Right cardiac atrium (tissue), 5 donors: Measurements from ENCODE around the gene PUDP. TPM values are rescaled to one million over a fixed set of nuclear protein-coding genes. Genes with fewer than 3 reads are reported as not detected.
A peak's percentile ranks its signal among the peaks of the same experiment; 100 is the strongest.

Source experiments
- ATAC-seq, 2 donors: fragments of 200-7000 bp; cut with Tn5 transposase; one replicate each; pipeline versions ENCODE4 v1.8.0 to v1.9.1; 2020; ENCODE audit warnings: moderate library complexity in 2 of 2, mild to moderate bottlenecking in 1 of 2
- DNase-seq, 3 donors: peaks; one replicate each; pipeline ENCODE4 v3.0.0-alpha.2; 2020
- H3K27ac ChIP-seq: one replicate; pipeline ENCODE4 v1.5.1; 2013; ENCODE audit warnings: mild to moderate bottlenecking, low read length, control low read depth, moderate library complexity
- H3K27me3 ChIP-seq: one replicate; pipeline ENCODE4 v1.6.1; 2013; ENCODE audit not compliant: control insufficient read depth, insufficient read depth
- H3K4me1 ChIP-seq: one replicate; pipeline ENCODE4 v1.6.1; 2013; ENCODE audit warnings: low read length; ENCODE audit not compliant: control insufficient read depth, insufficient read depth
- H3K4me3 ChIP-seq: one replicate; pipeline ENCODE4 v1.5.1; 2013; ENCODE audit warnings: low read length, control low read depth
- H3K9me3 ChIP-seq: one replicate; pipeline ENCODE4 v1.6.1; 2013; ENCODE audit warnings: low read length; ENCODE audit not compliant: control insufficient read depth
- WGBS: extraction: QIAGEN DNeasy Blood & Tissue Kit; methylation state at CpG from one replicate; pipeline ENCODE4 v1.1.7; 2013; 5-methylcytosine and 5-hydroxymethylcytosine counted together
- intact Hi-C, 4 donors: fragments of 100-400 bp; cut with DNase I; formaldehyde crosslinking; loops; one replicate each; pipeline versions ENCODE4 v1.11.0 to v1.14.0; 2022 to 2023
- polyA plus RNA-seq: library from polyadenylated mRNA; stranded (reverse); fragments of 200-250 nt; gene quantifications from one replicate; pipeline ENCODE4 v1.2.3, GENCODE V29; 2013
- total RNA-seq, 4 donors: library from RNA; stranded (reverse); fragmentation: NEBNext Ultra II Directional; extraction: Animal tissue kit (Norgen Biotek cat#: 25700); gene quantifications; one replicate each; pipeline ENCODE4 v1.2.1, GENCODE V29; 2021
- donor health status: healthy with polysubstance abuse.
- donor health status: DM: no; HTN: yes; CAD: no.
- donor health status: DM: no; HTN: no; CAD: no.
- donor health status: DM: no; HTN: yes; CAD: no; lungs with severe emphysema.
- donor health status: DM: yes; HTN: yes; CAD: no.

The PUDP gene
- total and polyA plus RNA-seq, 5 donors: 11.6 to 18.3 (median 16.5) TPM

- Histone ChIP-seq H3K27me3 (no peaks in the 10 kb centered on the region), H3K27ac (no peak overlapping the region), H3K4me1 (no peaks in the 10 kb centered on the region), H3K9me3 (no peaks in the 10 kb centered on the region), H3K4me3 (no peak overlapping the region)
- intact Hi-C loops: no loop called here
- no peak for DNase-seq
- WGBS: 94% methylated on average over 1 of the region's 1 CpG
- no peak for ATAC-seq
Observed at GRCh38 chrX:7168371-7168770, 20.4 kb upstream of the PUDP start.

DNA sequence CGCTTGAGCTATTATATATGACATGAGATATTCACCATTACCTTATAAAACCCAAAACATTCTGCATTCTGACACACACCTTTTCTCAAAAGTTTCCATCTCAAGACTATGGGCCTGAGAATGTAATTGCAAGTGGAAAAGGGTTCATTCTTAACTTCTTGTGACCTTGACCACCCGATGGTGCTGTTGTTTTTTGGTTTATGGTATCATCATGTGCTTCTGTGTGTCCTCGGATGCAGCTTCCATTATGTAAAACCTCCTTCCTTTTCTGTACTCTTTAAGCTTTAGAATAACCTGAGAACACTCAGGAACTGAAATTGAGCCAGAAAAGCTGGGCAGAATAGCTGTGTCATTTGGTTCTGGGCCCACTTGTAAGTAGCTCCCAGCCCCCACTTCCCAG is 16.2 kb upstream of the PUDP start:
- no peaks in the 10 kb centered on the region for H3K4me1 ChIP-seq
- no peaks in the 10 kb centered on the region for H3K9me3 ChIP-seq
- no peak for DNase-seq
- ATAC-seq: no peak
- no peak overlapping the region for H3K4me3 ChIP-seq
- no peaks in the 10 kb centered on the region for H3K27me3 ChIP-seq
- intact Hi-C loops: no loop called here
- no peak overlapping the region for H3K27ac ChIP-seq
- 74% methylated on average over 3 of the region's 3 CpGs for WGBS

DNA sequence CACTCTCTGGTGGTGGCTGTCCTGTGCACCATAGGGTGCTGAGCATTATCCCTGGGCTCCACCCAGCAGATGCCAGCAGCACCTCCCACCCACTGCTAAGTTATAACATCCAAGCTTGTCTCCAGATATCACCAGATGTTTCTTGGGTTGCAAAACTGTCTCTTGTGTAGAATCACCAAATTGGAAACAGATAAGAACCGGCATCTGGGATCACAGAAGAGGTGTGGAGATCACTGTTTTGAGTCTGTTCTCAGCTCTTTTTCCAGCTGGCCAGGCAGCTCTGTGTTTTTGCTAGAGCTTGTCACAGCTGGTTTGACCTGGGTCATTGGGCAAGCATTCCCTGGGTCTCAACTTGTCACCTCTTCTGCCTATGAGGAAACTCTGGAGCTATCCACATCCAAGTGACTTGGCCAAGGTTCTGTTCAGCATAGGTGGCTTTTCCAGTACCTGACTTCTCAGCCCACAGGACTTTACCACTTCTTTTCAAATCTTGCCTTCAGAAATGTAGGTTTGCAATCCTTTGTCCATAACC is 15.3 kb upstream of the PUDP start:
- no peak for ATAC-seq
- no peak overlapping the region for H3K4me3 ChIP-seq
- H3K27me3 ChIP-seq: no peaks in the 10 kb centered on the region
- no peak for DNase-seq
- no peaks in the 10 kb centered on the region for H3K9me3 ChIP-seq
- WGBS: 33% methylated on average over 1 of the region's 1 CpG
- no peak overlapping the region for H3K27ac ChIP-seq
- H3K4me1 ChIP-seq: no peaks in the 10 kb centered on the region
- intact Hi-C loops: no loop called here

DNA sequence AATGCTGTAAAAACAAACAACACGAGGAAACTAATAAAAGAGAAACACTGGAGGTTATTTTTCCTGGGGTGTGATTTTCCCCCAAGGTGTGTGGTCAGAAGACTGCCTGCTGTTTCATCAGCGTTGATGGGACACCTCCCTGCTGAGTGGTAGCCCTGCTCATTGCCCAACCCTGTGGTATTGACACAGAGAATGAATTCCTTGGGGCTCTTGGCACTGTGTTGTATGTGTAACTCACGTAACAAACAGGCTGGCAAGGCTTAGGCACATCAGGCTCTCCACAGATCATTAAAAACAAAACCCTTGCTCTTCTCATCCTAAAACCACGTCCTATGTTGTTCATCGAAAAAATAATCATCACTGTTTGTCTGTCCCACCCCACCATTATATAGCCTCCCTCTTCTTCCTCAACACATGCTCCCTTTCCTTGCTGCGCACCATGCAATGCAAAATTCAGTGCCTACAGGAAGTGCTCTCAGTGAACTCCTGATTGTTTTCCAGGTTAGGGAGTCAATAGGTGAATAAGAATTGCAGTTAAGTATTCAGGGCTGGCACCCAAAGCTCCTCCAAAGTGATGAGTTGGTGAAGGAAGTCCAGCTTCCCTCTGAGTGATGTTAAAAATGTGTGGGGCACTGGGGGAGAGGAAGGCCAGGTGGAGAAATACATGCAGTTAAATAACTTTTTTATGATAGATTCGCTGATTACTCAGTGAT is 11.4 kb upstream of the PUDP start:
- intact Hi-C loops: no loop called here
- H3K27ac ChIP-seq: no peak overlapping the region
- H3K27me3 ChIP-seq: no peaks in the 10 kb centered on the region
- H3K4me1 ChIP-seq: no peaks in the 10 kb centered on the region
- whole genome bisulfite sequencing: 75% methylated on average over 7 of the region's 7 CpGs
- no peaks in the 10 kb centered on the region for H3K9me3 ChIP-seq
- H3K4me3 ChIP-seq: no peak overlapping the region
- ATAC-seq (no peak), DNase-seq (no peak)

DNA sequence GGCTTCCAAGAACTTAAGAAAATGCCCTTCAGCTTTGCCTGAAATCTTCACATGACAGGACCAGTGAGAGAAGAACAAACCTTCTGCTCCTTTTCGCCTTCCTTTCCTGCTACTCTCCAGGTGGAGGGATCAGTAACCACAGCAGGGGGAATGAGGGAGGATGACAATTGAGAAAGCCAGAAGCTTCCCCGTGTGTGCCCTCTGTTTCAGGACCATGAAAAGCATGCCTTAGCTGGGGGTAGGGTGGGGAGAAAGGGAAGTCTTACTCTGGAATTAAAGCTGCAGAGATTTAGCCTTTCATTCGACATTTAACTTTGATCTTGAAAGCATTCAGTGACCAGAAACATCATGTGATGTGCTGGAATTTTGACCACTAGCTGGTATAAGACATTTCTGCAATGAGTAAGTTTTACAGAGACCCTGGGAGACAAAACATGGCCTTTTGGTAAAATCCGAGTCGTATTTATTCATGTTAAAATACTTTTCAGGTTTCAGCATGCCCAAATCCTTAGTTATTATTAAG is 10.6 kb upstream of the PUDP start:
- intact Hi-C loops: no loop called here
- Histone ChIP-seq H3K9me3 (no peaks in the 10 kb centered on the region), H3K4me3 (no peak overlapping the region), H3K4me1 (no peaks in the 10 kb centered on the region), H3K27me3 (no peaks in the 10 kb centered on the region), H3K27ac (no peak overlapping the region)
- ATAC-seq (no peak), DNase-seq (no peak)
- 75% methylated on average over 5 of the region's 5 CpGs for WGBS

DNA sequence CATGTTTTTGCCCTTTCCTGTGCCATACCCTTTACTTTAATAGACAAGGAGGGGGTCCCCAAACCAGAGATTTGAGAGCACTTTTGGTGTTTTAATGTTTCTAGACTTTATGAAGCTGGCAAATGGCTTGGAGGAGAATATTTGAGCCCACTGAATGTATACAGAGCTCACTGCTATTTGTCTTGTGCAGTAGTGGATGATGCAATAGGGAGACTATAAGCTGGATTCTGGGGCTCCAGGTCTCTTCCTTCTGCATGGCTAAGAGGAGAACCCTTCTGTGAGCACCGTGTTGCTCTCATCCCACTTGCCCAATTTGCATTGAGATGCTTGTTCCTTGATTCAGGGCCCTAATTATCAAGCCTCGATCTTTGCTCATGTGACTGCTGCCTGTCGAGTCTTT is 8.9 kb upstream of the PUDP start:
- intact Hi-C loops: no loop called here
- DNase-seq (no peak), ATAC-seq (no peak)
- Histone ChIP-seq H3K4me3 (no peak overlapping the region), H3K27me3 (no peaks in the 10 kb centered on the region), H3K27ac (no peak overlapping the region), H3K4me1 (no peaks in the 10 kb centered on the region), H3K9me3 (no peaks in the 10 kb centered on the region)
- WGBS: 85% methylated on average over 3 of the region's 3 CpGs

- DNase-seq (no peak), ATAC-seq (no peak)
- Histone ChIP-seq H3K27ac (no peak overlapping the region), H3K4me1 (no peaks in the 10 kb centered on the region), H3K9me3 (no peaks in the 10 kb centered on the region), H3K4me3 (no peak overlapping the region), H3K27me3 (no peaks in the 10 kb centered on the region)
- intact Hi-C loops: no loop called here
- 90% methylated on average over 1 of the region's 1 CpG for WGBS
Observed at GRCh38 chrX:7155163-7155562, 7.2 kb upstream of the PUDP start.

DNA sequence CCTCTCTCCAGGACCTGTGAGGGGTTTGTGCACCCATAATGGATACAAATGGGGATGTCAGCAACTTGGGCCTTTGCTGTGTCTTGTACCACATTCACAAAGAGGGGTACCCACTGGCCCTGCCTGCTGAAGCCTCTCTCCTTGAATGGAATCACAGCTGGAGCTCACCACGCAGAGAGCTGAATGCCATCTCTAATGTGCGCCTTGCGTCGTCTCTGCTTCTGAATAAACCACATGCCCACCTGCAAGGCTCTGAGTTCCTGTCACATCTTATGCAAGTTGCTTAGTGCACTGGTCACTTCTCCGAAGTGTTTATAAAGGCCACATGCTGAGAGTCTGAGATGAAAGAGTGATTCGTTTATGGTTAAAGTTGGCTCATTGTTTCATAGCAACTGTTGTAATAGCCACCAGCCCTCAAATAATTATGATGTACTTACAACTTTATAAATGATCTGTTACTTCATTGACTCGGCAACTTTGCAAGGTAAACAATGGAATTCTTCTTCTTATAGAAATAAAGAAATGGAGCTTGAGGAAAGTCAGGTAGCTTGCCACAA is 6.2 kb upstream of the PUDP start:
- no peak overlapping the region for H3K4me3 ChIP-seq

GRCh38 chrX:7153231-7153630 is 5.3 kb upstream of the PUDP start:
- no peak overlapping the region for H3K27ac ChIP-seq
- H3K27me3 ChIP-seq: no peaks in the 10 kb centered on the region
- intact Hi-C loops: no loop called here
- DNase-seq (no peak), ATAC-seq (no peak)
- no peaks in the 10 kb centered on the region for H3K4me1 ChIP-seq
- no peaks in the 10 kb centered on the region for H3K9me3 ChIP-seq
- WGBS: 65% methylated on average over 2 of the region's 2 CpGs
- H3K4me3 ChIP-seq: no peak overlapping the region

More for the DNA sequence above, 6.2 kb upstream of the PUDP start:
- ATAC-seq (no peak), DNase-seq (no peak)
- no peaks in the 10 kb centered on the region for H3K9me3 ChIP-seq
- WGBS: 83% methylated on average over 7 of the region's 7 CpGs
- no peaks in the 10 kb centered on the region for H3K27me3 ChIP-seq
- intact Hi-C loops: no loop called here
- H3K4me1 ChIP-seq: no peaks in the 10 kb centered on the region
- no peak overlapping the region for H3K27ac ChIP-seq

- H3K27me3 ChIP-seq: no peaks in the 10 kb centered on the region
- H3K4me1 ChIP-seq: no peaks in the 10 kb centered on the region
- DNase-seq (no peak), ATAC-seq (no peak)
- H3K27ac ChIP-seq: no peak overlapping the region
- WGBS: 87% methylated on average over 5 of the region's 5 CpGs
- intact Hi-C loops: no loop called here
- no peak overlapping the region for H3K4me3 ChIP-seq
- no peaks in the 10 kb centered on the region for H3K9me3 ChIP-seq
Observed at GRCh38 chrX:7149411-7149810, 1.5 kb upstream of the PUDP start.

DNA sequence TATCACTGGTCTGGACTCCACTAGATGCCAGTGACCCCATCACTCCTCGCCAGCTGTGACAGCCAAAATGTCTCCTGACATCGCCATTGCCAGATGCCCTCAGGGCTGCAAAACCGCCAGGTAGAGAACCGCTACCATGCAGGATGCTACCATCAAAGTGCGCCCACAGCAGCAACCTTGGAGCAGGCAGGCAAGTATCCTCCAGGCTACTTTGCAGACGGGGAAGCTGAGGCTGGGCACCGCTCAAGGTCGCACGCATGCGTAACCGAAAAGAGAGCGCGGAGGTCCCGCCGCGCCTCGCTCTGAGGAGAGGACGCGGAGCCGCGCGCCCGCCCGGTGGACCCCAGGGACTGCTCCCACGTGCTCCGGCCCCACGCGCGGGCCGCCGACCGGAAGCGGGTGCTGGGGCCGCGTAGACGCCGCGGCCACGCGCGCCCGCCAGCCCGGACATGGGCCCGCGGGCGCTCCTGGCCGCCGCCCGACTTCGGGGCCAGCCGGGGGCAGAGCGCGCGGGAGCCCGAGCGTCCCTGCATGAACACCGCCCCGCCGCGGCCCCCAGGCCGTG is 458 bp downstream of the PUDP start, which contains the start of gene STS:
Gene STS, plus strand, starts transcription at position 300 of the 565 bp plus-strand sequence. CDS start 105,488 bp downstream, outside the sequence.
- DNase-seq (peak; percentile 70 to 89 (median 79)), ATAC-seq (peak; percentile 81 to 82)
- peak within 1 kb of the TSS; percentile 75 for H3K4me3 ChIP-seq
- H3K4me1 ChIP-seq: no peaks in the 10 kb centered on the region
- under 1% methylated on average over 61 of the region's 61 CpGs for WGBS
- H3K9me3 ChIP-seq: no peaks in the 10 kb centered on the region
- peak within 1 kb of the TSS; percentile 93 for H3K27ac ChIP-seq
- no peaks in the 10 kb centered on the region for H3K27me3 ChIP-seq
- intact Hi-C loops: no loop called here
